ENCODE measurements around the gene PSMC1.

DNA sequence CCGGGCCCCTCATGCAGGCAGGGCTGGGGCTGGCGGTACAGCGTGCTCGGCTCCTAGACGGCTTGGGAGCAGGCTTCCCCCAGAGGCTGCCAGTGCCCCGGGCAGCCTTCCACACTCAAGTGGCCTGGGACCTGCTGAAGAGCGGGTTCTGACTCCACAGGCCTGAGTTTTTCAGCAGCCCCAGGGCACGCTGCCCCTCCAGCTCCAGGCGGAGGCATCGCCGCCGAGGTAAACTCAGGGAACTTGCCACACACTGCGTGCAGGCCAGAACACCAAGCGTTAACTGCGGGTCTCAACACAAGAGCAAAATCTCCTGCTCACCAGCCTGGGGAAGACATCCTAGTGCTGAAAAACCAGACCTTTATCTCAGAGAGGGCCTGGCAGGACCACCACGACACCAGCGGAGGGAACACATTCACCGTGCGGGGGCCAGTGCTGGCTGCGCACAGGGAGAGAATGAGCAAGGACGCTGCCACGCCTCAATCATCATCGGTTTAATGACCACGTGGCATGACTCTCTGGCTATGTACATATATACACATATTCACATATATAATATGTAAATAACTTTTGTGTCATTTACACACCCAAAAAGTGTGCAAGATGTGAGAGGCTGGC, 21.3 kb downstream of the PSMC1 start:
- TF ChIP-seq, protein P1, sequence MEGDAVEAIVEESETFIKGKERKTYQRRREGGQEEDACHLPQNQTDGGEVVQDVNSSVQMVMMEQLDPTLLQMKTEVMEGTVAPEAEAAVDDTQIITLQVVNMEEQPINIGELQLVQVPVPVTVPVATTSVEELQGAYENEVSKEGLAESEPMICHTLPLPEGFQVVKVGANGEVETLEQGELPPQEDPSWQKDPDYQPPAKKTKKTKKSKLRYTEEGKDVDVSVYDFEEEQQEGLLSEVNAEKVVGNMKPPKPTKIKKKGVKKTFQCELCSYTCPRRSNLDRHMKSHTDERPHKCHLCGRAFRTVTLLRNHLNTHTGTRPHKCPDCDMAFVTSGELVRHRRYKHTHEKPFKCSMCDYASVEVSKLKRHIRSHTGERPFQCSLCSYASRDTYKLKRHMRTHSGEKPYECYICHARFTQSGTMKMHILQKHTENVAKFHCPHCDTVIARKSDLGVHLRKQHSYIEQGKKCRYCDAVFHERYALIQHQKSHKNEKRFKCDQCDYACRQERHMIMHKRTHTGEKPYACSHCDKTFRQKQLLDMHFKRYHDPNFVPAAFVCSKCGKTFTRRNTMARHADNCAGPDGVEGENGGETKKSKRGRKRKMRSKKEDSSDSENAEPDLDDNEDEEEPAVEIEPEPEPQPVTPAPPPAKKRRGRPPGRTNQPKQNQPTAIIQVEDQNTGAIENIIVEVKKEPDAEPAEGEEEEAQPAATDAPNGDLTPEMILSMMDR (IDR thresholded peaks at IDR 0.05; ENCODE audit: insufficient read depth, low read depth, low read length): no peak
- TF ChIP-seq EZH2 (IDR thresholded peaks at IDR 0.05; ENCODE audit: insufficient read depth, low read length): no peak
